ENCODE measurements around the gene BCR. TPM values are rescaled to one million over a fixed set of nuclear protein-coding genes. Genes with fewer than 3 reads are reported as not detected.
"Not testable (repeated sequence)": the region's sequence is repeated elsewhere in the genome, so short reads cannot be mapped to it uniquely, and the experiment has no call there.

BCR gene
- 10 to 100 TPM; 25.3 to 44.6 (median 35.1) TPM for total RNA-seq

GRCh38 chr22:23180301-23180892 is at the start of gene BCR:
BCR (plus strand) TSS chr22:23180509; CDS start chr22:23180961, 452 bp downstream.
- Histone ChIP-seq H3K36me3 (no peaks in the 10 kb centered on the region), H3K27me3 (no peaks in the 10 kb centered on the region), H3K4me3 (peak within 1 kb of the TSS; percentile 70 to 89 (median 71)), H3K9me3 (no peaks in the 10 kb centered on the region), H3K27ac (peak within 1 kb of the TSS; percentile 86 to 87), H3K4me1 (peaks cover 5 to 8% of the 10 kb centered on the region in 2 donors)
- no peak for TF ChIP-seq CTCF (IDR thresholded peaks at IDR 0.05)
- peak; percentile 22 to 36 (median 31) for TF ChIP-seq POLR2AphosphoS5 (IDR thresholded peaks at IDR 0.05)
- TF ChIP-seq POLR2A (IDR thresholded peaks at IDR 0.05): no peak
- intact Hi-C loops (cut with DNase I; ENCODE audit: low total_unique reads): no loop called here
- DNase-seq (ENCODE audit: low spot score in 2 of 2): no peak

- no peak for DNase-seq (ENCODE audit: low spot score in 2 of 2)
- TF ChIP-seq POLR2AphosphoS5 (IDR thresholded peaks at IDR 0.05): no peak
- TF ChIP-seq CTCF (IDR thresholded peaks at IDR 0.05): no peak
- no peak for TF ChIP-seq POLR2A (IDR thresholded peaks at IDR 0.05)
- Histone ChIP-seq H3K27ac (no peak overlapping the region), H3K27me3 (no peaks in the 10 kb centered on the region), H3K9me3 (no peaks in the 10 kb centered on the region), H3K4me3 (no peak overlapping the region), H3K4me1 (no peaks in the 10 kb centered on the region), H3K36me3 (no peaks in the 10 kb centered on the region)
- intact Hi-C loops (cut with DNase I; ENCODE audit: low total_unique reads): no loop called here
These were observed 49.6 kb upstream of the BCR start for GRCh38 chr22:23130697-23131096.

- Histone ChIP-seq H3K4me1 (no peaks in the 10 kb centered on the region), H3K27ac (no peak overlapping the region), H3K9me3 (no peaks in the 10 kb centered on the region), H3K4me3 (no peak overlapping the region), H3K36me3 (no peaks in the 10 kb centered on the region), H3K27me3 (no peaks in the 10 kb centered on the region)
- TF ChIP-seq CTCF (IDR thresholded peaks at IDR 0.05) (no peak), POLR2AphosphoS5 (IDR thresholded peaks at IDR 0.05) (no peak), POLR2A (IDR thresholded peaks at IDR 0.05) (no peak)
- intact Hi-C loops (cut with DNase I; ENCODE audit: low total_unique reads): no loop called here
- DNase-seq (ENCODE audit: low spot score in 2 of 2): no peak
These were observed 48.4 kb upstream of the BCR start for GRCh38 chr22:23131931-23132330.

GRCh38 chr22:23132376-23133091 is 47.8 kb upstream of the BCR start:
- H3K27me3 ChIP-seq: no peaks in the 10 kb centered on the region
- H3K27ac ChIP-seq: no peak overlapping the region
- no peaks in the 10 kb centered on the region for H3K36me3 ChIP-seq
- intact Hi-C loops (cut with DNase I; ENCODE audit: low total_unique reads): no loop called here
- no peaks in the 10 kb centered on the region for H3K9me3 ChIP-seq
- H3K4me1 ChIP-seq: no peaks in the 10 kb centered on the region
- no peak overlapping the region for H3K4me3 ChIP-seq
- no peak for DNase-seq (ENCODE audit: low spot score in 2 of 2)
- TF ChIP-seq CTCF (IDR thresholded peaks at IDR 0.05) (no peak), POLR2A (IDR thresholded peaks at IDR 0.05) (no peak), POLR2AphosphoS5 (IDR thresholded peaks at IDR 0.05) (no peak)

- TF ChIP-seq POLR2A (IDR thresholded peaks at IDR 0.05): no peak
- no peak for TF ChIP-seq POLR2AphosphoS5 (IDR thresholded peaks at IDR 0.05)
- TF ChIP-seq CTCF (IDR thresholded peaks at IDR 0.05): no peak
- Histone ChIP-seq H3K4me3 (no peak overlapping the region), H3K27ac (no peak overlapping the region), H3K4me1 (no peaks in the 10 kb centered on the region), H3K36me3 (no peaks in the 10 kb centered on the region), H3K9me3 (no peaks in the 10 kb centered on the region), H3K27me3 (no peaks in the 10 kb centered on the region)
- no peak for DNase-seq (ENCODE audit: low spot score in 2 of 2)
- intact Hi-C loops (cut with DNase I; ENCODE audit: low total_unique reads): no loop called here
These were observed 46.4 kb upstream of the BCR start for GRCh38 chr22:23133922-23134321.

GRCh38 chr22:23136991-23137390 is 43.3 kb upstream of the BCR start:
- H3K4me3 ChIP-seq; H3K27me3 ChIP-seq; H3K9me3 ChIP-seq; DNase-seq (ENCODE audit: low spot score in 2 of 2); H3K36me3 ChIP-seq; intact Hi-C loops (cut with DNase I; ENCODE audit: low total_unique reads); H3K4me1 ChIP-seq: not testable (repeated sequence)
- H3K27ac ChIP-seq: peak overlapping the region; percentile 60 to 74
